Body of pancreas (tissue), 4 donors: ENCODE data around the gene NXPH3. TPM values are rescaled to one million over a fixed set of nuclear protein-coding genes. Genes with fewer than 3 reads are reported as not detected.

ENCODE experiments used
- ATAC-seq: fragments of 150-250 bp; one replicate; pipeline ENCODE4 v1.9.1; 2016
- DNase-seq, 4 donors: peaks; one replicate each; pipeline ENCODE4 v3.0.0-alpha.2; 2019
- H3K27ac ChIP-seq, 4 donors: fragments of 200-600 bp; sonication (generic); 1 replicate in 3 of 4; 2 replicates in 1 of 4; pipeline versions ENCODE4 v1.5.1 to v1.6.1; 2016 to 2019; ENCODE audit warnings: mild to moderate bottlenecking in 1 of 4, mixed read lengths in 1 of 4, moderate library complexity in 1 of 4
- H3K27me3 ChIP-seq, 2 donors: fragments of 200-600 bp; sonication (generic); one replicate each; pipeline ENCODE4 v1.6.0; 2016; ENCODE audit warnings: mild to moderate bottlenecking in 1 of 2
- H3K36me3 ChIP-seq, 2 donors: fragments of 200-600 bp; sonication (generic); replicated peaks in 1 of 2; 2 replicates each; pipeline ENCODE4 v1.5.1; 2016; ENCODE audit warnings: low read depth in 2 of 2; ENCODE audit not compliant: insufficient read depth in 1 of 2
- H3K4me1 ChIP-seq: fragments of 200-600 bp; sonication (generic); one replicate; pipeline ENCODE4 v1.6.0; 2016
- H3K4me3 ChIP-seq, 2 donors: fragments of 200-600 bp; sonication (generic); 1 replicate in 1 of 2; 2 replicates in 1 of 2; pipeline ENCODE4 v1.5.1; 2016 to 2019
- H3K9me3 ChIP-seq, 3 donors: fragments of 200-600 bp; sonication (generic); 1 replicate in 2 of 3; 2 replicates in 1 of 3; pipeline ENCODE4 v1.5.1; 2016
- CTCF ChIP-seq, 7 experiments: fragments of 450-650 bp in 4 of 7; fragments of 200-600 bp in 3 of 7; sonication (generic) in 3 of 7; IDR thresholded peaks; one replicate each; pipeline ENCODE4 v1.5.1; 2016 to 2019; ENCODE audit warnings: antibody characterized with exemption in 7 of 7
- POLR2A ChIP-seq, 3 donors: fragments of 450-650 bp; IDR thresholded peaks; one replicate each; pipeline ENCODE4 v1.6.1; 2016; ENCODE audit warnings: antibody characterized with exemption in 3 of 3, mild to moderate bottlenecking in 2 of 3
- WGBS, 2 donors: methylation state at CpG; one replicate each; pipeline ENCODE4 v1.1.5; 2017; 5-methylcytosine and 5-hydroxymethylcytosine counted together
- intact Hi-C: fragments of 100-400 bp; cut with DNase I; formaldehyde crosslinking; loops from one replicate; pipeline ENCODE4 v1.15.1; 2023
- total RNA-seq, 2 donors: library from RNA; depleted of rRNA; stranded (reverse); fragments of >200 nt; gene quantifications; one replicate each; pipeline ENCODE4 v1.1.0, GENCODE V29; 2016

The NXPH3 gene
- total RNA-seq, 2 donors from 2014 or later: 0.78 to 0.99 TPM

DNA sequence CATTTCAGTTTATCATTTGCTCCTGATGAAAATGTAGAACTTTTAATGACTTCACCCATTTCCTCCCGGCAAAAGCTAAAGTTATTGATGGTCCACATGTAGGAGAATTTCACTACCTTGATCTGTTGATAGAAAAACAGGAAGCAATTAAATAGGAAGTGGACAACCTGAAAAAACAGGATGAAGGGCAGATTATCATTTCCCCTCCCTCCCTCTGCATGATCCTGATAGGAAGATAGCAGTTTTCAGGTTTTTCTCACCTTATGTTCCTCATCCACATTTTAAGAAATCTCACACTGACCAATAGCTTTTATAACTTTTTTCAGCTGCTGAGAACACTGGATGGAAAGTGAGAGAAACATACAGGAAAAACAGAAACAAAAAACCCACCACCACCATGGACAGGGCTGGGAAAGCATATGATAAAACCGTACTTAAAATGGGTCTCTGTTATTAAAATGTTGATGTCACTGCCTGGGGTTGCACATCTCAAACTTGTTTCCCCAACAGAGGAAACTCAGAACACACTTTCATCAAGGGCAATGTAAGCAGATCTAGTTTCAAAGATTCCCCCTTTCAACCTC is 46.4 kb downstream of the NXPH3 start:
- TF ChIP-seq CTCF (IDR thresholded peaks at IDR 0.05) (no peak), POLR2A (IDR thresholded peaks at IDR 0.05) (no peak)
- H3K27me3 ChIP-seq: no peaks in the 10 kb centered on the region
- no peaks in the 10 kb centered on the region for H3K9me3 ChIP-seq
- H3K4me3 ChIP-seq: no peak overlapping the region
- peaks cover 0 to 16% of the 10 kb centered on the region in 2 donors for H3K36me3 ChIP-seq
- DNase-seq (no peak), ATAC-seq (no peak)
- intact Hi-C loops: no loop called here
- H3K4me1 ChIP-seq: peaks cover 9% of the 10 kb centered on the region
- no peak overlapping the region for H3K27ac ChIP-seq
- 62 to 82% methylated on average over 2 of the region's 2 CpGs for WGBS, 2 donors

DNA sequence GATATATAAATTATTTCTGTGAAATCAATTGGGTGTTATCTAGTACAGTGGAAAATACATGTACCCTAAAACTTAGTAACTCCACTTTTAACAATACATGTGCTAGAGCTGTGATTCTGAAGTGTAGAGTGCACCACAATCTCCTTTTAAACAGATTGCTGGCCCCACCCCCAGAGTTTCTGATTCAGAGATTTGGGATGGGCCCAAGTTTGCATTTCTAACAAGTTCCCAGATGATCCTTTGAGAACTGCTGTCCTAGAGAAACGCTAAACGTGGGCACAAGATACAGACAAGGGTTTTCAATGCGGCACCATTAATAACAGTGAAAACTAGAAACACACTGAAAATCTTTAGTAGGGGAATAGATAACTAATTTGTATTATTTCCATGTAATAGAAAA is 49.2 kb downstream of the NXPH3 start:
- peaks cover 16% of the 10 kb centered on the region for H3K4me1 ChIP-seq
- H3K27me3 ChIP-seq: no peaks in the 10 kb centered on the region
- 72 to 81% methylated on average over 3 of the region's 3 CpGs for WGBS, 2 donors
- TF ChIP-seq CTCF (IDR thresholded peaks at IDR 0.05) (no peak), POLR2A (IDR thresholded peaks at IDR 0.05) (no peak)
- ATAC-seq (no peak), DNase-seq (no peak)
- H3K9me3 ChIP-seq: no peaks in the 10 kb centered on the region
- no peak overlapping the region for H3K27ac ChIP-seq
- H3K36me3 ChIP-seq: peaks cover 0 to 12% of the 10 kb centered on the region in 2 donors
- no peak overlapping the region for H3K4me3 ChIP-seq
- intact Hi-C loops: no loop called here

DNA sequence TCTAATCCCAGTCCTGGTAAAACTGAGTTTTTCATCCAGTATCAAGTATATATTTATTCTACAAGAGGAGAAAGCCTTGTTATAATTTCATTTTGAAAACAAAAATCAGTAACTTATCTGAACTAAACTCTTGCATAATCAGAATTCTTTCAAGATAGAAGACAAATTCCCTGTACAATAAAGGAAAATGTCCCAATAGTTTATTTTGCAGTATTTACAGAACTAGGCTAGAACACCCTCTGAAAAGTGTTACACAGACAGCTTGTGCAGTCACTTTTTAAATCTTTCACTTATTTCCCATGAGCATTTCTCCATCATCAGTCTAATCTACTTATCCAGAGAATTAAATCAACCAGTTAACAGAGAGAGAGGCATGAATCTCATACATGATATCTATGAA is 53.8 kb downstream of the NXPH3 start:
- intact Hi-C loops: no loop called here
- Histone ChIP-seq H3K4me3 (no peak overlapping the region), H3K27ac (peak overlapping the region in 1 of 4 donors; percentile 12), H3K9me3 (no peaks in the 10 kb centered on the region), H3K4me1 (peaks cover 52% of the 10 kb centered on the region), H3K27me3 (no peaks in the 10 kb centered on the region), H3K36me3 (no peaks in the 10 kb centered on the region)
- ATAC-seq (no peak), DNase-seq (no peak)
- TF ChIP-seq POLR2A (IDR thresholded peaks at IDR 0.05): no peak

DNA sequence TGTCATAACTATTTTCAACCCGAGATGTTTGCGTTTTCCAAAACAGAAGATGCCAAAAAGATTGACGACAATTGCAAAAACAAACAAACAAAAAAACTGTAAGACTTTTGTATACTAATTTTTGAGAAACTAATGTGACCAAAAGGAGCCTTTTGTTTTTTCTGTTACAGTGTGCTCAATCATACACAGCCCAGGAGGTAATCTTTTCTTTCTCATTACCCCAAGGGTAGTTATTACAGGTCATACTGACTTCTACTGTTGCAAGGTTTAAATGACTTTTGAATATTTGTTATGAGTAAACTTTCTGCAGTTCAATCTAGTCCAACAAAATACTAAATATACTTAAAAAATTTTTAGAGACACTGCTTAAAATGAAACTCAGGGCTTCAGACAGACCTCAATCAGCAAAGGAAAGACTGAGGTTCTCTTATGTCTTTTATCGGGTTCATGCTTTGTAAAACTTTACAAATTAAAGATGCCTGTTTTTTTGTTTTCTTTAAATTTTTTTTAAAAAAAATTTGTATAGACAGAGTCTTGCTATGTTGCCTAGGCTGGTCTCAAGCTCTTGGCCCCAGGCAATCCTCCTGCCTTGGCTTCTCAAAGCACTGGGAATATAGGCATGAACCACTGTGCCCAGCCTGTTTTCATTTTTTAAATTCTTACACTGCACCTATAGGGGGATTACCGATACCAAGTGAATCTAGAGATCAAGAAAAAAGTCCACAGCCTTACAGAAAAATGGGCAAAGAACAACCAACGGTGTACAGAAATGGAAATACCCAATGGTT is 54.6 kb downstream of the NXPH3 start:
- ATAC-seq (no peak), DNase-seq (no peak)
- TF ChIP-seq CTCF (IDR thresholded peaks at IDR 0.05): no peak
- TF ChIP-seq POLR2A (IDR thresholded peaks at IDR 0.05): no peak
- Histone ChIP-seq H3K4me1 (peaks cover 60% of the 10 kb centered on the region), H3K27ac (peak overlapping the region in 1 of 4 donors; percentile 12), H3K27me3 (no peaks in the 10 kb centered on the region), H3K36me3 (no peaks in the 10 kb centered on the region), H3K9me3 (no peaks in the 10 kb centered on the region), H3K4me3 (no peak overlapping the region)
- intact Hi-C loops: no loop called here
- 62 to 70% methylated on average over 6 of the region's 6 CpGs for WGBS, 2 donors

DNA sequence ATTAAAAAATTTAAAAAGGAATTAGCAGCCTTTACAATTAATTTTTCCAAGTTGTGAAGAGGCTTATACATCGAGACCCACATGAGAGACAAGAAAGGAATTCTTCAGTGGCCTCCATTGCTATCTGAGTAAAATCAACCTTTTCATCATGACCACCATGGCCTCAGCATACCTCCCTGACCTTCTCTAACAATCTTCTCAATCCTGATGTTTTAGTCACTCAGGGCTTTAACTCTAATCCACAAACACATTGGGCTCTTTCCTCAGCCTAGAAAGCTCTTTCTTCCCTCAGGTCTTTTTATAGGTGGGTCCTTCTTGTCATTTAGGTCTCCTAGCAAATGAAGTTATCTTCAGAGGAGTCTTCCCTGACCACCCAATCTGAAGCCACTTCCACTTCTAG is 55.8 kb downstream of the NXPH3 start:
- ATAC-seq (no peak), DNase-seq (no peak)
- no peaks in the 10 kb centered on the region for H3K36me3 ChIP-seq
- H3K9me3 ChIP-seq: no peaks in the 10 kb centered on the region
- 95% methylated on average over 1 of the region's 1 CpG for WGBS, 2 donors
- intact Hi-C loops: no loop called here
- TF ChIP-seq POLR2A (IDR thresholded peaks at IDR 0.05) (no peak), CTCF (IDR thresholded peaks at IDR 0.05) (no peak)
- H3K4me3 ChIP-seq: no peak overlapping the region
- peaks cover 62% of the 10 kb centered on the region for H3K4me1 ChIP-seq
- no peaks in the 10 kb centered on the region for H3K27me3 ChIP-seq
- H3K27ac ChIP-seq: no peak overlapping the region

Other genes with a start within 250 kb of the NXPH3 start
- 10 to 100 TPM; 26.4 to 36.1 TPM for gene ZNF652, start 213.6 kb upstream of the NXPH3 start, total RNA-seq
- gene PHB1, start 161.0 kb upstream of the NXPH3 start, total RNA-seq: 10 to 100 TPM; 37.1 to 38.6 TPM
- gene NGFR, start 80.6 kb upstream of the NXPH3 start, total RNA-seq: 10 to 100 TPM; 10.1 to 27.7 TPM
- gene SPOP, start 102.2 kb downstream of the NXPH3 start, total RNA-seq: 10 to 100 TPM; 42.3 to 57.4 TPM
- gene SLC35B1, start 132.1 kb downstream of the NXPH3 start, total RNA-seq: 10 to 100 TPM; 30.3 to 36.6 TPM
- gene FAM117A, start 188.3 kb downstream of the NXPH3 start, total RNA-seq: 10 to 100 TPM in 1 of 2 donors, 1 to 10 TPM in 1; 4.3 to 11.7 TPM
- 10 to 100 TPM in 1 of 2 donors, 1 to 10 TPM in 1; 7.3 to 16.5 TPM for gene KAT7, start 212.8 kb downstream of the NXPH3 start, total RNA-seq